ENCODE results near the gene DVL1. TPM values are rescaled to one million over a fixed set of nuclear protein-coding genes. Genes with fewer than 3 reads are reported as not detected.

DVL1 gene
- polyA plus RNA-seq, 1 experiment: 8.9 TPM

DNA sequence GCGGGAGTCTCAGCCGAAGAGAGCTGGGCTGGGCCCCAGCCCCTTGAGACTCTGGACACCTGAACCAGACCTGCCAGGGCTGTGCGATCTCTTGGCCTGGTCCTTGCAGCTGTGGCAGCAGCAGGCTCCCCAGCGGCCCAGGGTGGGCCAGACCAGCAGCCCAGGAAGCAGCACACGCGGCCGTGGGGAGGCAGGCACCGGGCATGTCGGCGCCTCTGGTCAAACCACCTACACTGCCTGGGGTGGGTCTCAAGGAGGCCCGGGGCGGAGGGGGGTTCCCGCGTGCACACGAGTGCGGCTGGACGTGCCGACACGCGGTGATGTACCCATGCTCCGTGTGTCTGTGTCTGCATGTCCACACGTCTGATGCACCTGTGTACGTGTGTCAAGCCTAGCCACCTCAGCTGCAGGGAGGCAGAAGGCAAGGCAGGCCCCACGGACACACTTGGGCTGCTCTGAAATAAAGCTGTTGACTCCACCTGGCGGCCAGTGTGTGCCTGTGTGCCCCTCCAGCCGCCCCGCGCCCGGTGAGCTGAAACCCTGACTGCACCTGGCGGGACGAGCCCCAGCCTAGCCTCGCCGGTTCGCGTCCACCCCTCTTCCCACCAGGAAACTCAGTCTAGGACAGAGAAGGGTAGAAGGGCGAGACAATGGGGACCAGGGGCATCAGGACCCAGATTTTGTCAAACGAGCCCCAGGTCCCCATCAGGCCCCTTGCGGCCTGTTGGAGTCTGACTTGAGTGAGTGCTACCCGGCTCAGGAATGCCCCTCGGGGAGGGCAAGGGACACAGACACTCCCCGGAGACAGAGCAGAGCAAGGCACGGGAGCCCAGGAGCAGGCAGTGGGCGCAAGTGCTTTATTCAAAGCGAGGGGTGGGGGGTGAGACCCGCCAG is 57.4 kb downstream of the DVL1 start:
- H3K27me3 ChIP-seq (ENCODE audit: control insufficient read depth, insufficient read depth, low read length): no peaks in the 10 kb centered on the region
- ChIA-PET CTCF (interaction anchor here (1.1 to 3.5 kb wide), 3 partner anchors 10 to 308 kb away, joined by 3 to 30 read pairs (median 3); no protein-coding TSS in a partner anchor), POLR2A (interaction anchor here (0.6 to 1.8 kb wide), 3 partner anchors 14 to 170 kb away, joined by 3 to 5 read pairs (median 3); no protein-coding TSS in a partner anchor)
- TF ChIP-seq, protein P1, sequence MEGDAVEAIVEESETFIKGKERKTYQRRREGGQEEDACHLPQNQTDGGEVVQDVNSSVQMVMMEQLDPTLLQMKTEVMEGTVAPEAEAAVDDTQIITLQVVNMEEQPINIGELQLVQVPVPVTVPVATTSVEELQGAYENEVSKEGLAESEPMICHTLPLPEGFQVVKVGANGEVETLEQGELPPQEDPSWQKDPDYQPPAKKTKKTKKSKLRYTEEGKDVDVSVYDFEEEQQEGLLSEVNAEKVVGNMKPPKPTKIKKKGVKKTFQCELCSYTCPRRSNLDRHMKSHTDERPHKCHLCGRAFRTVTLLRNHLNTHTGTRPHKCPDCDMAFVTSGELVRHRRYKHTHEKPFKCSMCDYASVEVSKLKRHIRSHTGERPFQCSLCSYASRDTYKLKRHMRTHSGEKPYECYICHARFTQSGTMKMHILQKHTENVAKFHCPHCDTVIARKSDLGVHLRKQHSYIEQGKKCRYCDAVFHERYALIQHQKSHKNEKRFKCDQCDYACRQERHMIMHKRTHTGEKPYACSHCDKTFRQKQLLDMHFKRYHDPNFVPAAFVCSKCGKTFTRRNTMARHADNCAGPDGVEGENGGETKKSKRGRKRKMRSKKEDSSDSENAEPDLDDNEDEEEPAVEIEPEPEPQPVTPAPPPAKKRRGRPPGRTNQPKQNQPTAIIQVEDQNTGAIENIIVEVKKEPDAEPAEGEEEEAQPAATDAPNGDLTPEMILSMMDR (IDR thresholded peaks at IDR 0.05; ENCODE audit: low read depth, low read length): peak; percentile 42
- peaks cover 21% of the 10 kb centered on the region; the same call in 1 of the 2 replicates for H3K9me3 ChIP-seq (ENCODE audit: control insufficient read depth, insufficient read depth, low read length)
- no peak overlapping the region for H3K4me3 ChIP-seq (ENCODE audit: low read depth, low read length)
- DNase-seq (ENCODE audit: low read depth, low spot score): no peak
- no peak overlapping the region for H3K27ac ChIP-seq (ENCODE audit: low read depth, low read length)

DNA sequence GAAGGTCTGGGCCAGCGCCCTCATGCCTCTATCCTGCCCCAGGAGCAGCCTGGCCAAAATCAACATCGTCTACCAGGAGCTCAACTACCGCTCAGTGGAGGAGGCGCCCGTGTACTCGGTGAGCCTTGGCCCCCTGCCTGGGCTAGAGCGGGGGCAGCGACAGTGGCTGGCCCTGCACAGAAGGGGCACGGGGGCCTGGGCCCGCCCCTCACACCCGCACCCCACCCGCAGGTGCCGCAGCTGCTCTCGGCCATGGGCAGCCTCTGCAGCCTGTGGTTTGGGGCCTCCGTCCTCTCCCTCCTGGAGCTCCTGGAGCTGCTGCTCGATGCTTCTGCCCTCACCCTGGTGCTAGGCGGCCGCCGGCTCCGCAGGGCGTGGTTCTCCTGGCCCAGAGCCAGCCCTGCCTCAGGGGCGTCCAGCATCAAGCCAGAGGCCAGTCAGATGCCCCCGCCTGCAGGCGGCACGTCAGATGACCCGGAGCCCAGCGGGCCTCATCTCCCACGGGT is 58.1 kb downstream of the DVL1 start:
- DNase-seq (ENCODE audit: low read depth, low spot score): no peak
- Histone ChIP-seq H3K9me3 (ENCODE audit: control insufficient read depth, insufficient read depth, low read length) (peaks cover 21% of the 10 kb centered on the region; the same call in 1 of the 2 replicates), H3K27ac (ENCODE audit: low read depth, low read length) (no peak overlapping the region), H3K27me3 (ENCODE audit: control insufficient read depth, insufficient read depth, low read length) (no peaks in the 10 kb centered on the region), H3K4me3 (ENCODE audit: low read depth, low read length) (no peak overlapping the region)
- ChIA-PET POLR2A (interaction anchor here (0.6 to 1.8 kb wide), 2 partner anchors 14 to 27 kb away, joined by 3 to 5 read pairs; no protein-coding TSS in a partner anchor), CTCF (interaction anchor here (1.1 to 3.5 kb wide), 2 partner anchors 11 to 169 kb away, joined by 3 to 30 read pairs; no protein-coding TSS in a partner anchor)
- TF ChIP-seq, protein P1 (IDR thresholded peaks at IDR 0.05; ENCODE audit: low read depth, low read length): no peak

DNA sequence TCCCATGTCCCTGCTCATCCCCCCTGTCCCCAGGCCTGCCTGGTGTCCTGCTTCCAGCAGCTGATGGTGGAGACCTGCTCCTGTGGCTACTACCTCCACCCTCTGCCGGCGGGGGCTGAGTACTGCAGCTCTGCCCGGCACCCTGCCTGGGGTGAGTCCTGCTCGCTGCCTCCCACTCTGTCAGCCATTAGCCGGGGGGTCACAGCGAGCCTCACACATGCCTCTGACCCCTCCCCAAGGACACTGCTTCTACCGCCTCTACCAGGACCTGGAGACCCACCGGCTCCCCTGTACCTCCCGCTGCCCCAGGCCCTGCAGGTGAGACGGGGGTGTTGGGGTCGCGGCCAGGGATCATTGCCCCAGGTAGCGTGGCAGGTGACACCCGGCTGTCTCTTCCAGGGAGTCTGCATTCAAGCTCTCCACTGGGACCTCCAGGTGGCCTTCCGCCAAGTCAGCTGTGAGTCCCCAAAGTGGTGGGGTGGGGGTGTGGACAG is 58.9 kb downstream of the DVL1 start:
- Histone ChIP-seq H3K27me3 (ENCODE audit: control insufficient read depth, insufficient read depth, low read length) (no peaks in the 10 kb centered on the region), H3K27ac (ENCODE audit: low read depth, low read length) (no peak overlapping the region), H3K9me3 (ENCODE audit: control insufficient read depth, insufficient read depth, low read length) (peaks cover 21% of the 10 kb centered on the region; the same call in 1 of the 2 replicates), H3K4me3 (ENCODE audit: low read depth, low read length) (no peak overlapping the region)
- POLR2A ChIA-PET: interaction anchor here (1.8 kb wide), 1 partner anchor 15 kb away, joined by 5 read pairs; no protein-coding TSS in a partner anchor
- TF ChIP-seq, protein P1 (IDR thresholded peaks at IDR 0.05; ENCODE audit: low read depth, low read length): peak; percentile 66
- CTCF ChIA-PET: interaction anchor here (3.5 kb wide), 1 partner anchor 169 kb away, joined by 30 read pairs; no protein-coding TSS in a partner anchor
- DNase-seq (ENCODE audit: low read depth, low spot score): no peak

DNA sequence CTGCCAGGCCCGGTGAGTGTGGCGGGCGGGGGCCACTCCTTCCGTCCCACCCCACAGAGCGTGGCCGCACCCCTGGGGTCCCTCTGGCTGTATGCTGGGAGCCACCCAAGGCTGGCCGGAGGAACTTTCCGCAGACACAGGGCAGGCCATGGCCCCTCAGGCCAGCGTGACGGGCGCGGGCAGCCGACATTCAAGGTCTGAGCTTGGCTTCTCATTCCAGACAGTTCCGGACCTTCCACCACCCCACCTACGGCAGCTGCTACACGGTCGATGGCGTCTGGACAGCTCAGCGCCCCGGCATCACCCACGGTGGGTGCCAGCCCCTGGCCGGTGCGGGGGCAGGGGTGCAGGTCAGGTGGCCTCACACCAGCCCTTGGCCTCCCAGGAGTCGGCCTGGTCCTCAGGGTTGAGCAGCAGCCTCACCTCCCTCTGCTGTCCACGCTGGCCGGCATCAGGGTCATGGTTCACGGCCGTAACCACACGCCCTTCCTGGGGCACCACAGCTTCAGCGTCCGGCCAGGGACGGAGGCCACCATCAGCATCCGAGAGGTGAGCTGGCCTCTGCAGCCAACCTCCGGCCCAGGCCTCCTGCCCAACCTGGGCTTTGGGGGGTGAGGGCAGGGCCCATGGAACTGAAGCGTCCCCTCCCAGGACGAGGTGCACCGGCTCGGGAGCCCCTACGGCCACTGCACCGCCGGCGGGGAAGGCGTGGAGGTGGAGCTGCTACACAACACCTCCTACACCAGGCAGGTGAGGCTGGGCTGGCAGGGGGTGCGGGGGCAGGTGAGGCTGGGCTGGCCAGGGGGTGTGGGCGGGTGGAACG is 61.7 kb downstream of the DVL1 start:
- H3K4me3 ChIP-seq (ENCODE audit: low read depth, low read length): no peak overlapping the region
- POLR2A ChIA-PET: no interaction called here
- CTCF ChIA-PET: no interaction called here
- H3K27me3 ChIP-seq (ENCODE audit: control insufficient read depth, insufficient read depth, low read length): no peaks in the 10 kb centered on the region
- DNase-seq (ENCODE audit: low read depth, low spot score): no peak
- peaks cover 14% of the 10 kb centered on the region; the same call in 1 of the 2 replicates for H3K9me3 ChIP-seq (ENCODE audit: control insufficient read depth, insufficient read depth, low read length)
- TF ChIP-seq, protein P1 (IDR thresholded peaks at IDR 0.05; ENCODE audit: low read depth, low read length): no peak
- no peak overlapping the region for H3K27ac ChIP-seq (ENCODE audit: low read depth, low read length)

Measured in AG04450 (cell line).